Vagina (tissue), 2 donors: ENCODE data around the gene DOCK2.

Experiments used
- POLR2A ChIP-seq, 2 donors: fragments of 450-650 bp; IDR thresholded peaks; one replicate each; pipeline ENCODE4 v1.6.1; 2017; ENCODE audit warnings: antibody characterized with exemption in 2 of 2, mild to moderate bottlenecking in 2 of 2, moderate library complexity in 2 of 2
- TF ChIP-seq, protein P1 (sequence below), 3 experiments: fragments of 450-650 bp in 2 of 3; fragments of 200-600 bp in 1 of 3; sonication (generic) in 1 of 3; IDR thresholded peaks; one replicate each; pipeline ENCODE4 v1.5.1; 2017 to 2019; ENCODE audit warnings: antibody characterized with exemption in 3 of 3, mild to moderate bottlenecking in 2 of 3, moderate library complexity in 2 of 3

DNA sequence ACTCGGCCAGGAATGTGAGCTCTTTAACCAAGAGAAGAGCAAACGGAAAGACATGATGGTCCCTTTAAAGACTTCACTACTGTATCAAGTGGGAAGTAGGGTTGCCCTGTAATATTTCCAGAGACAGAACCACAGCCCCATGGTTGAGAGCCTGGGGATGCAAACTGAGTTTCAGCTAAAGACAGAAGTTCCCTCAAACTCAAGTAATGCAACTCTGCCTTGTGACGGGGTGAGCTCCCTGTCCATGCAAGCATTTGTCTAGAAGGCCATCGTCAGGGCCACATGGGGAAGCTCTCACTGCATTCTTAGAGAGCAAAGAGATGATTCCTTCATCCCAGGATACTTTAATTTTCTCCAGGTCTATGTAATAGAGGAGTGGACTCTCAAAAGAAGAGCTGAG, 260.4 kb downstream of the DOCK2 start:
- TF ChIP-seq, protein P1, sequence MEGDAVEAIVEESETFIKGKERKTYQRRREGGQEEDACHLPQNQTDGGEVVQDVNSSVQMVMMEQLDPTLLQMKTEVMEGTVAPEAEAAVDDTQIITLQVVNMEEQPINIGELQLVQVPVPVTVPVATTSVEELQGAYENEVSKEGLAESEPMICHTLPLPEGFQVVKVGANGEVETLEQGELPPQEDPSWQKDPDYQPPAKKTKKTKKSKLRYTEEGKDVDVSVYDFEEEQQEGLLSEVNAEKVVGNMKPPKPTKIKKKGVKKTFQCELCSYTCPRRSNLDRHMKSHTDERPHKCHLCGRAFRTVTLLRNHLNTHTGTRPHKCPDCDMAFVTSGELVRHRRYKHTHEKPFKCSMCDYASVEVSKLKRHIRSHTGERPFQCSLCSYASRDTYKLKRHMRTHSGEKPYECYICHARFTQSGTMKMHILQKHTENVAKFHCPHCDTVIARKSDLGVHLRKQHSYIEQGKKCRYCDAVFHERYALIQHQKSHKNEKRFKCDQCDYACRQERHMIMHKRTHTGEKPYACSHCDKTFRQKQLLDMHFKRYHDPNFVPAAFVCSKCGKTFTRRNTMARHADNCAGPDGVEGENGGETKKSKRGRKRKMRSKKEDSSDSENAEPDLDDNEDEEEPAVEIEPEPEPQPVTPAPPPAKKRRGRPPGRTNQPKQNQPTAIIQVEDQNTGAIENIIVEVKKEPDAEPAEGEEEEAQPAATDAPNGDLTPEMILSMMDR (IDR thresholded peaks at IDR 0.05), result no peak
- no peak for TF ChIP-seq POLR2A (IDR thresholded peaks at IDR 0.05)
